Measurements from ENCODE around the gene TAF5L. TPM values are rescaled to one million over a fixed set of nuclear protein-coding genes. Genes with fewer than 3 reads are reported as not detected.

The TAF5L gene
- total and polyA plus RNA-seq, 2 of the 4 experiments (the other 2 are of a cell fraction) = 17.9 to 18.6 TPM

- no peak overlapping the region for H2AK5ac ChIP-seq (ENCODE audit: low read depth, low read length)
- H2BK15ac ChIP-seq (ENCODE audit: low read depth, low read length) = no peak overlapping the region
- peaks cover 12% of the 10 kb centered on the region for H4K20me1 ChIP-seq (ENCODE audit: insufficient read depth, low read length)
- no peak overlapping the region for H3K4ac ChIP-seq (ENCODE audit: low read depth, low read length)
- H3K27me3 ChIP-seq (ENCODE audit: control insufficient read depth, insufficient read depth, low read length) = no peaks in the 10 kb centered on the region
- ChIA-PET POLR2A (ENCODE audit: unreplicated experiment) (no interaction called here), CTCF (interaction anchor here (1.4 kb wide), 1 partner anchor 38 kb away, joined by 4 read pairs; no protein-coding TSS in a partner anchor)
- peaks cover 21 to 36% of the 10 kb centered on the region in 2 experiments; a peak in 3 of 4 replicates for H3K79me1 ChIP-seq (ENCODE audit: low read depth in 1 of 2, low read length in 2 of 2)
- H3K4me1 ChIP-seq (ENCODE audit: control insufficient read depth, insufficient read depth, low read length) = peaks cover 10% of the 10 kb centered on the region
- no TSS peak for BruUV-seq (replicated peaks)
- no peak overlapping the region for H3K4me3 ChIP-seq (ENCODE audit: insufficient read depth, low read depth, low read length)
- no peaks in the 10 kb centered on the region for H3K9me3 ChIP-seq (ENCODE audit: control insufficient read depth, insufficient read depth, low read length)
- dilution Hi-C loops (cut with HindIII; ENCODE audit: low sequenced_read_pairs, unreplicated experiment) (no loop called here), in situ Hi-C loops (cut with MboI; ENCODE audit: low sequenced_read_pairs) (no loop called here), intact Hi-C loops (cut with micrococcal nuclease) (no loop called here)
- H2BK20ac ChIP-seq (ENCODE audit: low read depth, low read length) = no peak overlapping the region
- H2BK120ac ChIP-seq (ENCODE audit: low read depth, low read length) = no peak overlapping the region
- no peak overlapping the region for H3K27ac ChIP-seq (ENCODE audit: insufficient read depth, low read length)
- H3K9me1 ChIP-seq (ENCODE audit: insufficient read depth, low read length) = peaks cover 7% of the 10 kb centered on the region
- no peak for ATAC-seq (ENCODE audit: low read depth)
- 94% methylated on average over 3 of the region's 5 CpGs; no CpG with 5 or more reads in 1 of the 2 experiments for WGBS, 2 experiments (ENCODE audit: extremely low coverage in 2 of 2, insufficient read length in 1 of 2)
- no peak overlapping the region for H4K8ac ChIP-seq (ENCODE audit: low read depth in 2 of 2, low read length in 2 of 2)
- peaks cover 19% of the 10 kb centered on the region for H3K36me3 ChIP-seq (ENCODE audit: control insufficient read depth, insufficient read depth, low read length)
- H3K18ac ChIP-seq (ENCODE audit: low read depth, low read length) = no peak overlapping the region
- DNase-seq = no peak
- TF ChIP-seq MAFK (IDR thresholded peaks at IDR 0.05; ENCODE audit: low read depth, low read length) (no peak), CHD1 (IDR thresholded peaks at IDR 0.05; ENCODE audit: low read depth, low read length) (no peak), MAZ (IDR thresholded peaks at IDR 0.05; ENCODE audit: borderline replicate concordance, low read depth, low read length) (no peak), ELK1 (IDR thresholded peaks at IDR 0.05; ENCODE audit: borderline replicate concordance, low read depth, low read length) (no peak), SMC3 (IDR thresholded peaks at IDR 0.05; ENCODE audit: low read depth, low read length) (no peak), RFX5 (IDR thresholded peaks at IDR 0.05; ENCODE audit: low read depth, low read length) (no peak), RCOR1 (IDR thresholded peaks at IDR 0.05; ENCODE audit: insufficient replicate concordance, low read length) (no peak), NFE2L2 (IDR thresholded peaks at IDR 0.05; ENCODE audit: low read depth, low read length) (no peak), BHLHE40 (IDR thresholded peaks at IDR 0.05; ENCODE audit: low read depth, low read length) (no peak), MXI1 (IDR thresholded peaks at IDR 0.05; ENCODE audit: borderline replicate concordance, low read depth, low read length) (no peak), CEBPB (IDR thresholded peaks at IDR 0.05; ENCODE audit: low read depth, low read length) (no peak), RAD21 (IDR thresholded peaks at IDR 0.05; ENCODE audit: low read length) (no peak), FOS (IDR thresholded peaks at IDR 0.05; ENCODE audit: low read depth, low read length) (no peak), CTCF (conservative IDR thresholded peaks at IDR 0.05; ENCODE audit: low read depth, low read length) (no peak), USF2 (IDR thresholded peaks at IDR 0.05; ENCODE audit: low read depth, low read length) (no peak), POLR2A (IDR thresholded peaks at IDR 0.05; ENCODE audit: low read depth, low read length) (no peak)
- no peak overlapping the region for H2AFZ ChIP-seq (replicated peaks; ENCODE audit: low read length, poor library complexity)
- no peak overlapping the region for H4K91ac ChIP-seq (ENCODE audit: insufficient read depth, low read depth, low read length)
- no peak overlapping the region for H3K9ac ChIP-seq (ENCODE audit: low read depth, low read length)
- H2AK9ac ChIP-seq (replicated peaks; ENCODE audit: low read depth, low read length, poor library complexity) = no peak overlapping the region
- no peak overlapping the region for H3K56ac ChIP-seq (ENCODE audit: extremely low read depth, insufficient read depth, low read length)
- no peak overlapping the region for H4K5ac ChIP-seq (ENCODE audit: low read depth, low read length)
- no peak overlapping the region for H3K14ac ChIP-seq (replicated peaks; ENCODE audit: low read depth, low read length)
- no peak overlapping the region for H3K23ac ChIP-seq (ENCODE audit: low read depth, low read length)
- H2BK5ac ChIP-seq (ENCODE audit: low read depth, low read length, poor library complexity, severe bottlenecking) = no peak overlapping the region
- H3K4me2 ChIP-seq (ENCODE audit: low read depth, low read length) = no peak overlapping the region
Measured at GRCh38 chr1:229600229-229600628, 25.7 kb downstream of the TAF5L start.
